NCI-H2171 treated with DMSO at 0.1 percent for 48 hours (cell line): ENCODE measurements around the gene EVX2.

Experiments used
- DNase-seq: peaks from one replicate; lab custom pipeline; 2025; lab: John Stamatoyannopoulos, UW

EVX2 gene

GRCh38 chr2:176107731-176108181, 24.0 kb upstream of the EVX2 start:
- DNase-seq: peak; percentile 11

GRCh38 chr2:176106581-176107539, 23.1 kb upstream of the EVX2 start, which contains the start of gene HOXD11:
Gene HOXD11 (plus strand): TSS chr2:176107280. CDS start chr2:176107356, 76 bp downstream.
- peak; percentile 58 for DNase-seq

GRCh38 chr2:176105730-176106580, 22.2 kb upstream of the EVX2 start:
- no peak for DNase-seq

- DNase-seq: no peak
Measured at GRCh38 chr2:176105078-176105729, 21.4 kb upstream of the EVX2 start.

GRCh38 chr2:176104316-176105077, 20.7 kb upstream of the EVX2 start:
- DNase-seq: no peak

DNA sequence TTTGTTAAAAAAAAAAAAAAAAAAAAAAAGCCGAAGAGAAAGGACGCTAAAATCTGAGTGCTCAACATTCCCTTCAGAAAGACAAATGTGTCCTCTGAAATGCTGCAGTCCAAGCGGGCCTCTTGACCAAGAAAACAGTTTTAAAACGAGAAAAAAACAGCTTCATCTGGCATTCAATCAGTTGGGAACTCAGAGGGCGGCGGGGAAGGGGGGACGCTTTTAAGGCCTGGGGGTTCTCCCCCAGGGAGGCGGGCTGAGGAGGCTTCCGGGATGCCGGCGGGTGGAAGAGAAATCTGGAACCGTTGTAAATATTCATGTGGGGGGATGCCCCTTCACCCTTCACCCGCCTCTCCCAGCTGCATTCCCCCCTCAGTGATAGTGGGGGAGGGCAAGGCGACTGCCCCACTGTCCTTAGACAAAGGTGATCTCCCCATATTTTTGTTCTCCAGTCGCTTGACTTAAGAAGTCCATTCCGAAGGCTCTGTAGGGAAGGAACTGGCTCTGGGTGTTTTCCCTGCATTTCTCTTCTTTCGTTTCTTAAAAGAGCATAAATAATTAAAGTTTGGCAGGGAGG, 20.1 kb upstream of the EVX2 start:
- no peak for DNase-seq

DNA sequence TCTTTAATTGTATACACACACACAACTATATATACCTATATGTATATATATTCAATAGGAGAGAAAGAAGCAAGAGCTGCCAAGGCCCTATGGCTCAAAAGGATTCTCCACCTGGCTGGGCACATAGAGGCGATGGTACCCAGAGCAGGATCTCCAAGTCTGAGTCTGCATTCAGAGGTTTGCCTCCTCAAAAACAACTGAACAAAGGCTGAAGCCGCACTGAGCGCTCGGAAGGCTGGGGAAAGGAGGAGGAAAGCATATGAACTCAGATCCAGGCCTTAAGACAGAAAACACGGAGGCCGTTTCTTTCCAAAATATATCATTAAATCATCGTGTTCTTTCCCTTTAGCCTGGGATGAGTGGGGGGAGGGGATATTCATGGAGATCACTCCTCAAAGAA, 19.4 kb upstream of the EVX2 start:
- no peak for DNase-seq

DNA sequence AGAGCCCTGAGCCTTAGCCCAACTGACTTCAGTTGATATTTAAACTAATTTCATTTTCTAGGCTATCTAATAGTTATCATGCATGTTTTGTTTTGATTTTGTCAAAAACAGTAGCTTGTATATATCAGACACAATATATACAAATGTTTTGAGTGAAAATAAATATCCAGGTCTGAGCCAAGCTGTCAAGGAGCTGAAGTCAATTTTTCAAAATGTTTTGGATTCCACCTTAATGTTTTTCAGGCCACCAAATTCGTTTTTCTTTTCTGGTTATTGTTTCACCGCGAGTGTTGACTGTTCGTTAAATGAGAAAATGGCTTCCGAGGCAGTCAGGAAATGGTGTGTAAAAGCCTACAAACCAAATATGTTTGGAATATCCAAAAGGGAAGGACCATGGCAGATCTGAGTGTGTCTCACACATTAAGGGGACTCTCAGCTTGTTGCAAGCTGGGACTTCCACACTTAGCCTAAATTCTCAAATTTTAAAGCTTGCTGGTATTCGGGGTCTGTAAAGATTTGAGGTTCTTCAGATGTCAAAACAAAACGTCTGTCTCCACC, 18.6 kb upstream of the EVX2 start:
- no peak for DNase-seq

- DNase-seq: no peak
Measured at GRCh38 chr2:176101842-176102241, 18.1 kb upstream of the EVX2 start.

GRCh38 chr2:176101216-176101830, 17.6 kb upstream of the EVX2 start:
- no peak for DNase-seq

DNA sequence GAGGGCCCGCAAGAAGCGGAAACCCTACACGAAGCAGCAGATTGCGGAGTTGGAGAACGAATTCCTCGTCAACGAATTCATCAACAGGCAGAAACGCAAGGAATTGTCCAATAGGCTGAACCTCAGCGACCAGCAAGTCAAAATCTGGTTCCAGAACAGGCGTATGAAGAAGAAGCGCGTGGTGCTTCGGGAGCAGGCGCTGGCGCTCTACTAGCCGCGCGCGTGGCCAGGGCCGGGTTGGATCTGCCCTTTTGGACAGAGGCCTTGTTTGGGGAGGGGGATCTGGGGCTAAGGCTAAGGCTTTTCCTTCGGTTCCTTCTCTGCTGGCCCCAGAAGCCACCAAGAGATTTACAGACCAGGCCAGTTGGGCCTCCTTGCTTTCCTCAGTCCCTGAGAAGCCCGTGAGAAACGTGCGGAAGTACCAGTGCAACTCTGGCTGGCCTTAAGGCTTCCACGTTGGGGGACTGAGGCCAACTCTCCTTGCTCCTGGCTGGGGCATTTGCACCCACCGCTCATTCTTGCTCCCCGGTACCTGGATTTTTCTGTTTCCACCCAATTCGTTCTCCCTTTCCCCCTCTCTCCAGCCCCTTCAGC, 16.9 kb upstream of the EVX2 start:
- DNase-seq: no peak

DNA sequence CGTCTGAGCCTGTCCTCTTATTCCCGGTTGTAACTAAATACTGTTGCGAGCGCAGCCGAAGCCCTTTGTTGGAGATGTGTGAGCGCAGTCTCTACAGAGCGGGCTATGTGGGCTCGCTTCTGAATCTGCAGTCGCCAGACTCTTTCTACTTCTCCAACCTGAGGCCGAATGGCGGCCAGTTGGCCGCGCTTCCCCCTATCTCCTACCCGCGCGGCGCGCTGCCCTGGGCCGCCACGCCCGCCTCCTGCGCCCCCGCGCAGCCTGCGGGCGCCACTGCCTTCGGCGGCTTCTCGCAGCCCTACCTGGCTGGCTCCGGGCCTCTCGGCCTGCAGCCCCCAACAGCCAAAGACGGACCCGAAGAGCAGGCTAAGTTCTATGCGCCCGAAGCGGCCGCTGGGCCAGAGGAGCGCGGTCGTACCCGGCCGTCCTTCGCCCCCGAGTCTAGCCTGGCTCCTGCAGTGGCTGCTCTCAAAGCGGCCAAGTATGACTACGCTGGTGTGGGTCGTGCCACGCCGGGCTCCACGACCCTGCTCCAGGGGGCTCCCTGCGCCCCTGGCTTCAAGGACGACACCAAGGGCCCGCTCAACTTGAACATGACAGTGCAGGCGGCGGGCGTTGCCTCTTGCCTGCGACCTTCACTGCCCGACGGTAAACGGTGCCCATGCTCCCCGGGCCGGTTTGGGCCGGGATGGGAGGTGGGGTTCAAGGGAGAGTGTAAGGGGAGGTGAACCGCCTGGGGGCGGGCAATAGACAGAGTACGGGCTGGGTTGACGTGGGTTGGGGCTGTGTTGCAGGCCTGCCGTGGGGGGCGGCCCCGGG, 16.2 kb upstream of the EVX2 start, which contains the start of gene HOXD12:
TSS of gene HOXD12 (plus strand) at position 68 of the 819 bp plus-strand sequence. CDS start at position 75, 7 bp downstream.
- DNase-seq: no peak

DNA sequence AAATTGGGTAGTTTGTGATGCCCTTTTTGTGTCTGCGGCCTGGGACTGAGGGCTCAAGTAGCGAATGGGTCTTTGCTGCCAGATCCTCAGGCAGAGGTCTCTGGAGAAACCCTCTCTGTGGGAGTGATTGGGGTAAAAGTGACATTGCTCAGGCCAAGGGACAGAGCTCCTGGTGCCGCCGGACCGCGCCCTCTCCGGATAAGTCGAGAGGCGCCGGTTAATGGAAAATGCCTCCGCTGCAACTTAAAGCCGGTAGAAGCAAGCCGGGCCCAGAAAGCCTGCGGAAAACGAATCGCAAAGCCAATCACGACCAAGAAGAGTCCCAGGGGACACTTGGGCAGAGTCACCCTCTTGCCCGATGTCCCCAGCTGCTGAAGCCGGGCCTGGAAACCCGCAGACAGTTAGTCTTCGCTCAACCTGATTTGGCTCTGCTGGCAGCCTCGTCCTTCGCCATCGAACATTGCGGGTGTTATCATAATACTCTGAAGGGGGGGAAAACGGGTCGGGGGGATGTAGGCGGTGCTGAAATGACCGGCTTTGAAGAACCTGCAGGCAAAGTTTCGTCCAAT, 15.5 kb upstream of the EVX2 start:
- no peak for DNase-seq

GRCh38 chr2:176098366-176099158, 14.8 kb upstream of the EVX2 start:
- DNase-seq: no peak

DNA sequence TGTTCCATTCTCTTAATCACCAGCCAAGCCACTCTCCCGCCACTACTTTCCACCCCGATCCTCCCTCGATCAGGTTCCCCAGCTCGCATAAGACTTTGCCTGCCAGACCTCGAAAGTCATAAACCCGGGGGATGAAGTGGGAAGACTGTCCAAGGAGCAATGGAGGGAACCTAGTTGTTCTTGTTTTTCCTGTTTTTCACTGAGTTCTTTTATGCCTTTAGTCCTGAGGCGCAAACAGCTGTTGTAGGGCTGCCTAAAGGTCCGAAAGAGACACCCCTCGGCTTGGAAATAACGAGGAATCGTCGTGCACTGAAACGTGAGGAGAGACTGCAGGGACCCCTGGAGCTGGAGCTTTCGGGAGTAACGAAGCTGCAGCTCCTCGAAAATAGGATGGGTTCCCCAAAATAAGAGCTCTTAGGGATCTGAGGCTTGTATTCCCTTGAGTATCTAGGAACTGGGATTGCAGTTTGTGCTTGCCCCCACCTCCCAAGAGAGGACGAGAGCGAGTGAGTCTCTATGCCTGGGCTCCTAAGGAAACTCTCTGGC, 14.1 kb upstream of the EVX2 start:
- no peak for DNase-seq

GRCh38 chr2:176096986-176097819, 13.4 kb upstream of the EVX2 start:
- peak; percentile 85 for DNase-seq
